ENCODE data around the gene NBPF3.
"Not testable (repeated sequence)": the region's sequence is repeated elsewhere in the genome, so short reads cannot be mapped to it uniquely, and the experiment has no call there.

NBPF3 gene

DNA sequence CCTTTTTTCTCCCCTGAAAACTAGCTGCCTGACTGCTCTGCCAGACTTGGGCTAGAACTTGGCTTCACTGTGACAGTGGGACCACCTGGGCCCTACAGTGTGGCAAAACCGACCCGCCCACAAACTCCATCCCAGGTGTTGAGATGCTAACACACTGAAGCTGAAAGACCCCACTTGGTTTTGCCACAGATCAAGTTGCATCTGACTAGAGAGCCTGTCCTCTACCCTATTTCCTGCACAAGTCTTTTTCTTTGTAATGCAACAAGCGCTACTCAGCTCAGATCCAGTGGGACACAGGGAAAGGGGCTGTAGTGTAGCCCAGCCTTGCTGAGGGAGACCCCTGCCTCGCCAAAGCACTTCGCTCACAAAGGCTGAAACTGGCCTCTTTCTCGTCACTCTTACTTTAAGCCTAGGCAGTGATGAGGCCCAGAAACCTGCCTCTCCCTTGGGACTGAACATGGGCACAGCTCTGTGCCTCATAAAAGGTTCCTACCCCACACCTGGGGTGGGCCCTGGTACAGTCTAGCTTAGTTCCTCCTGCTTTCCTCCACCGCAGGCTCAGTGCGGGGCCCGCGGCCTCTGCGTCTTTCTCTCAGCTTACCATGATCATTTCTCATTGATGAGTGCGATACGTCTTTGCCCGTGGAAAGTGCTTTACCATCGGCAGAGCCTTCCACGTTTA is 79.0 kb downstream of the NBPF3 start:
- no peak for DNase-seq (ENCODE audit: low read depth, low spot score)

DNA sequence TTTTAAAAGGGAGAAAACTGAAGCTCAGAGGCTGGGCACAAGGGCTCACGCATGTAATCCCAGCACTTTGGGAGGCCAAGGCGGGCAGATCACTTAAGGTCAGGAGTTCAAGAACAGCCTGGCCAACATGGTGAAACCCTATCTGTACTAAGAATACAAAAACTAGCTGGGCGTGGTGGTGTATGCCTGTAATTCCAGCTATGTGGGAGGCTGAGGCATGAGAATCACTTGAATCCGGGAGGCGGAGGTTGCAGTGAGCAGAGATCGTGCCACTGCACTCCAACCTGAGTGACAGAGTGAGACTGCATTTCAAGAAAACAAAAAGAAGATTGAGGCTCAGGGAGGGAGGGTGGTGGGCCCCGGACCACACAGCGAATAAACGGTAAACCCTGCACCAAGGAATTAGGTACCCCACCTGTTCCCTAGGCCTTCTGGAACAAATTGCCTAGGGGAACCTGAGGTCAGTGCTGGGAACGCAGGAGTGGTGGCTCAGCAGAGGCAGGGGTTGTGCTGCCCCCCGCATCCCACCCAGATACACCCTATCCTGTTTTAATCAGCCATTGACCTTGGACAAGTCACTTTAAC is 79.6 kb downstream of the NBPF3 start:
- not testable (repeated sequence) for DNase-seq (ENCODE audit: low read depth, low spot score)

DNA sequence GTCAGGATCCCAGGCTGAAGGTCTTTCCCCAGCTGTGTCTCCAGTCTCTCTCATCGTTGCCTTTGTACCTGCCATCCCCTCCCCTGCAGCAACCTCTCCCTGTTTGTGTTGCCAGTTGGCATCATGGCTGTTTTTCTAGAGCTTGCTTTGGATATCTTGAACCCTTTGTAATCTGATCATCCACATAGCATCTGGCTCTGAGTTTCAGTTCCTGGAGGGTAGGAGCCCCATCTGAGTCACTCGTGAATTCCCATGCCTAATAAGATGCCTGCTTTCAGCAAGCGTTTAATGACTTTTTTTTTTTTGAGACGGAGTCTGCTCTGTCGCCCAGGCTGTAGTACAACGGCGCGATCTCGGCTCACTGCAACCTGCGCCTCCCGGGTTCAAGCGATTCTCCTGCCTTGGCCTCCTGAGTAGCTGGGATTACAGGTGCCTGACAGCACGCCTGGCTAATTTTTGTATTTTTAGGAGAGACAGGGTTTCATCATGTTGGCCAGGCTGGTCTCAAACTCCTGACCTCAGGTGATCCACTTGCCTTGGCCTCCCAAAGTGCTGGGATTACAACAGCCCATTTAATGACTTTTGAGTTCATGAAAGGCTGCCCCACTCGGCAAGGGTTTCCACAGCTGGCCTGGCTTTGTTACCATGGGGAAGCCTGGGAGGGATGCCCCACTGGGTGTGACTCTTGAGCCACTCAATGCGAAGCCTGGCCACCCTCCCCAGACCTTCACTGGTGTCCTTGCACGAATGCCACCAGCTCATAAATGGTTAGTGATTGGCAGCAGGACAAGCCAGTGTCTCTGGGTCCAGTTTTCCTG is 81.2 kb downstream of the NBPF3 start:
- DNase-seq (ENCODE audit: low read depth, low spot score), result peak; percentile 78

DNA sequence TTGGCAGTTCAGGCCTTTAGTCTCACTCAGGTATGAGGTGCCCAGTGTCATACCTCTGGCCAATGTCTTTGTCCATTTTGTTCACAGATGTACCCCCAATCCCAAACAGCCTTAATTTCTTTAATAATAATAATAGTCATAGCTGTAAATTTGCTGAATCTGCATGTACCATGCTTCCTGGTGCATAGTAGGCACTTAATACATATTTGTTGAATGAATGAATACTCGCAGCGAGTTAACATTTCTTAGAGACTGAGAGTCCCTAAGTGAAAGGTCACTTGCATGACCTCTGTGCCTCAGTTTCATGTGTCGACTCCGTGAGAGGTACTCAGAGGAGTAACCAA is 81.8 kb downstream of the NBPF3 start:
- DNase-seq (ENCODE audit: low read depth, low spot score), result no peak

DNA sequence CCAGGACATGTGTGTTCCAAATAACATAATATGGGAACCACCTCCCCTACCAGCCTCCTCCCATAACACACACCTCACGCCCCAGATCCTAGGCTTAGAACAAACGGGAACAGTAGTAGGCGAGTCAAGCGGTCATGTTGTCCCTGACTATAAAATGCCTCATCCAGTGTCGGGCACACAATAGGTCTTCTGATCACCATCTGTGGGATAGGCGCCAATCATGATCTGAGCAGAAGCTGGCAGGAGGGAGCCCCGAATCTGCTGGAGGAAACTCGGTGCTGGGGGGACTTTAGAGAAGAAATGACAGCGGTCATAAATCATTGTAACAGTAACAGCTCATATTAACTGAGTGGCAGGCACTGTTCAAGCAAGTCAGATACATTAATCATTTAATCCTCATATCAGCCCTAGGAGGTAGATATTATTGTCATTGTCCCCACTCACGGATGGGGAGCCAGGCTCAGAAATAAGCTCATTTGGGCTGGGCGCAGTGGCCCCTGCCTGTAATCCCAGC is 82.6 kb downstream of the NBPF3 start:
- DNase-seq (ENCODE audit: low read depth, low spot score), result no peak

DNA sequence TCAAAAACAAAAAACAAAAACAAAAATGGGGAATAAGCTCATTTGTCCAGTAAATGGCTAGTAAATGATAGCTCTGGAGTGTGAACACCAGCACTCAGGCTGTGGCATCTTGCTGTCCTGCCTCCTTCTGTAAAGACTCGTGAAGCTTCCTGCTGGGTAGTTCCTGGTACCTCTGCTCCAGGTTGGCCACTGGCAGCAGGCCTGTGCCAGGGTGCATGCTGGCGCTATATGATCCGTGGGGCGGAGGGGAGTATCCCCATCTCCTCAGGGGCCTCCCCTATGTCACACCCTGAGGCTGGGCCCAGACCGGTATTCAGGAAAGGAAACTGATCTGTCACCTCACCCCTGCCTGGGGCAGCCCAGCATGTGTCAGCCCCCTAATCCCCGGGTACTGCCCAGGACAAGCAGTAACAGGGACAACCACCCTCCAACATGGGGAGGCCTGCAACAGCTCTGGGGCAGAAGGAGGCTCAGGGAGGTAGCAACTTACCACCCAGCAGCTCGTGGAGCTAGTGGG is 83.4 kb downstream of the NBPF3 start:
- no peak for DNase-seq (ENCODE audit: low read depth, low spot score)

DNA sequence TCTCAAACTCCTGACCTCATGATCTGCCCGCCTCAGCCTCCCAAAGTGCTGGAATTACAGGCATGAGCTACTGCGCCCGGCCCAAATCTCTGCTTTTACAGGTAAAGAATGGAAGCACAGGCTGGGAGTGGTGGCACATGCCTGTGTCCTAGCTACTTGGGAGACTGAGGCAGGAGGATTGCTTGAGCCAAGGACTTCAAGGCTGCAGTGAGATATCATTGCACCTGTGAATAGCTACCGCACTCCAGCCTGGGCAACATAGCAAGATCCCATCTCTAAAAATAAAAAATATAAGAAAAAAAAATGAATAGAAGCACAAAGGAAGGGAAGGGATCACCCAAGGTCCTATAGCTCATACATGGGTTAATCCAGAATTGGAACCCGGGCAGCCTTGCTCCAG is 84.3 kb downstream of the NBPF3 start:
- no peak for DNase-seq (ENCODE audit: low read depth, low spot score)

DNA sequence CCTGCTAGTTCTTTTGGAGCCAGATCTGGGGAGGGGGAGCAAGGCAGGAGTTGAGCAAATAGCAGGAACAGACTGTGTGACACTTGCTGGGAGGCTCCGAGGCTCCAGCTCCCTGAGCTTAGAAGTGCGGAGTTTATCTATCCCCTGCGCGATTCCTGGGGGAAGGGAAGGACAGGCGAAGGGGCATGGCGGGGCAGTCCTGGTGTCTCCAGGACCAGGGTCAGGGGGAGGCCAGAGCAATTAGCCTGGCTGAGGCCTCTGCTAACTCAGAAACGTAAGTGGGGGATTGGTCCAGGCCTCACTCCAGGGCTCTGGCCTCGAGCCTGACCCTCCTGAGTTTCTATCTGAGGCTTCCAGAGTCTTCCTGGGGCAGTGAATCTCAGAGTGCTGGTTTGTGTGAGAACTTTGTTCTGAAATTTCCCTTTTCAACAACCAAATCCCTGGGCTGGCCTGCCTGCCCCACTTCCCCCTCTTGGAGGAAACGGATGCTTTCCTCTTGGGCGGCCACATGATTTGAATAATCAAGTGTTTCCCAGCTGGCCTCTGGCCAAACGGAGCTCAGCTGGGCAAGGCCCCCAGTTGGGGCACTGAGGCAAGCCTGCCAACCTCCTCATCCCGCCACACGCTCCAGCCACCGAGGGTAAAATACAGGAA is 84.9 kb downstream of the NBPF3 start:
- no peak for DNase-seq (ENCODE audit: low read depth, low spot score)

DNA sequence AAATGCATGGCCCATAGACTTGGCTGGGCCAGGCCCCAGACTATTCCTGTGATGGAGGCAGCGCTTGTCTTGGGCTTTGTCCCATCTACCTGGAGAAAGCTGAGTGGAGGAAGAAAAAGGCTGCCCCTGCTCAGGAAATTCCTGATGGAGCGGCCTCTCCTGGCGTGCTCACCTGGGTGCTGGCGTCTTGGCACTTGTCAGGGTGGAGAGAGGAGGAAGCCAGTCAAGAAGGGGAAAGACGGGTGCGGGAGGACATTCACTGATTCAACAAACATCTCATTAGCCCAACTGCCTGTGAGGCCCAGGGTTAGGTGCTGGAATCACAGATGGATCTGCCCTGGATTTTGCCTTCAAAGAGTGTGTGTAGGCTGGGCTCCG is 85.4 kb downstream of the NBPF3 start:
- no peak for DNase-seq (ENCODE audit: low read depth, low spot score)

DNA sequence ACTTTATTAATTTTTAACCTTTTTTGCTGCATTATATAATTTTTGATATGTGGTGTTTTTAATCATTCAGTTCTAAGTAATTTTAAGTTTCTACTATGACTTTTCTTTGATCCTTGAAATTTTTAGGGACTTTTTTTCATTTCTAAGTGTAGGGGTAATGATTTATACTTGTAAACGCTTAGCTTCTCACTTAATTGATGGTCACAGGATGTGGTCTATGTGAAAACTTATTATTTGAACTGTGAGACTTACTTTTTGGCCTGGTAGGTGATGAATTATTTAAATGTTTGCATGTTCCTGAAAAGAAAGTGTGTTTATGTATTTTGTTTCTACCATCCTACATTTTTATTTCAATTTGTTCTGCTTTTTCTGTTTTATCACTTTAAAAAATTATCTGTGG is 86.5 kb downstream of the NBPF3 start:
- no peak for DNase-seq (ENCODE audit: low read depth, low spot score)

DNA sequence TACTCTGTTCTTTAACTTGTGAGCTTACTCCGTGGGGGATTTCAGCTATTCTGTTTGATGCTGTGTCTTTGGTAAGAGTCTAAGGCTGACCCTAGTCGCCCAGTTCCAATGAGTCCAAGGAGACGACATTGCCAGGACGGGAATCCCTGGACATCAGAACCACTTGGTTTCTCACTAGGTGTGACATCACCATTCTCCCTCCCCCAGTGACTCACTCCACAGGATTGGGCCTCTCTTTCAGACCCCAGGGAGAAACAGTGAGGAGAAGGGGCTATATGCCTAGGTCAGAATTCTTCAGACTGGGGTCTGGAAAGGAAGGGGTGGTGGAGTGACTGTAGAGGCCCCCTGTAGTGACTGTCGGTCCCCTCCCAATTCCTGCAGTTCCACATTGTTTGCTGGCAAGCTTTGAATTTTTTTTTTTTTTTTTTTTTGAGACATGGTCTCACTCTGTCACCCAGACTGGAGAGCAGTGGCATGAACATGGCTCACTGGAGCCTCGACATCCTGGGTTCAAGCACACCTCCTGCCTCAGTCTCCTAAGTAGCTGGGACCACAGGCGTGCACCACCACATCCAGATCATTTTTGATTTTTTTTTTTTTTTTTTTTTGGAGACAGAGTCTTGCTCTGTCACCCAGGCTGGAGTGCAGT is 90.6 kb downstream of the NBPF3 start:
- DNase-seq (ENCODE audit: low read depth, low spot score), result peak; percentile 36

DNA sequence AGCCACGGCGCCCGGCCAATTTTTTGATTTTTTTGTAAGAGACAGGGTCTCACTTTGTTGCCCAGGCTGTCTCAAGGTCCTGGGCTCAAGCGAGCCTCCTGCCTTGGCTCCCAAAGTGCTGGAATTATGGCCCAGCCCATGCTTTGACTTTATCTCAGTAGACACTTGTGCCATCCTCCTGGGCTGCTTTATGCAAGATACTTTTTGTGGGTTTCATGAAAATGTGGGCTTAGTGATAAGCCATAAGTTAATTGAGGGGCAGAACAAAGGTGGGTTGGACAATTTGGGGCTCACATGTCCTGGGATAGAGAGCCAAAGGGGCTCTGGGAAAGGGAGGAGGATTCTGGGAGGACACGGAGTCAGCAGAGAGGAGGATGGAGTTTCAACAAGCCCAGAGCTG is 91.3 kb downstream of the NBPF3 start:
- DNase-seq (ENCODE audit: low read depth, low spot score), result no peak

DNA sequence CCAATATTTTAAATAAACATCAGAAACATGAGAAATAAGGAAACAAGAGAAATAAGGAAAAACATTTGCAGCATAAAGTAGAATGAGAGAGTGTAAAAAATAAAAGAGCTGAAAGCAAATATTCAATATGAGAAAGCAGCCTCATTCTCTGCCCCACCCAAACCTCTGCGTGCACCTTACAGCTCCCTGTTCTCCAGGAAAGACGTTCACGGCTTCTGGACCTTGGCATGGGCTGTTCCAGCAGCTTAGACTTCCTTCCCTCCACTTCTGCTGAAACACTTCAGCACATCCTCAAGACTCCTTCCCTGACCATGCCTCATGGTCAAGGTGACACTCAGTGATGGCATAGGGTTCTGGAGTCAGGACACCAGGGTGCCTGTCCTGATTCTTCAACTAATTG is 92.6 kb downstream of the NBPF3 start:
- no peak for DNase-seq (ENCODE audit: low read depth, low spot score)

DNA sequence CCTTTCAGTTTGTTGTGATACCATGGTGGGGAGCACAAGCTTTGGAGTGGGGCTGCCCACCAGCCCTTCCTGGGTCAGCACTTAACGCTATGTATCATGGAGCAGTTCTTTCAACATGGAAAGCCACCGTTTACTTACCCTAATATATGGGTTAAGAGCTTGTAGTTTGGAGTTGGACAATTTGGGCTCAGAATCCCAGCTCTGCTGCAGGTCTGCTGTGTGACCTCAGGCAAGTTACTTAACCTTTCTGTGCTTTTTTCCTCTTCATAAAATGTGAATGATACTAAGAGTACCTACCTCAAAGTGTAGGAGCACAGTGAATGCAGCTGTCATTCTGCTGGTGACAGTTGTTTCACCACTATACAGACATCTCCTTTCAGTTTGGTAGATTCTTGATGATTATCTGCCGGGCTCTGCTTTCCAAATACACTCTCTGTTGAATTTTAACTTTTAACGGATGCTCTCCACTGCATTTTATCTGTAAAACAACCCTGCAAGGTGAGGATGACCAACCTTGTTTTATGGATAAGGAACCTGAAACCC is 93.1 kb downstream of the NBPF3 start:
- DNase-seq (ENCODE audit: low read depth, low spot score), result no peak

DNA sequence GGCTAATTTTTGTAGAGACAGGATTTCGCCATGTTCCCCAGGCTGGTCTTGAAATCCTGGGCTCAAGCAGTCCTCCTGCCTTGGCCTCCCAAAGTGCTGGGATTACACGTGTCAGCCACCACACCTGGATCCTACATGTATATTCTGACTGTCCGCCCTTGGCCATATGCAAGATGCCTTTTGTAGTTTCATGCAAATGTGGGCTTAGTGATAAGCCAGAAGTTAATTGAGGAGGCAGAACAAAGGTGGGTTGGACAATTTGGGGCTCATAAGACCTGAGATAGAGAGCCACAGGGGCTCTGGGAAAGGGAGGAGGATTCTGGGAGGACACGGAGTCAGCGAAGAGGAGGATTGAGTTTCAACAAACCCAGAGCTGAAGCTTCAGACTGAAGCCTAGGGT is 94.2 kb downstream of the NBPF3 start:
- no peak for DNase-seq (ENCODE audit: low read depth, low spot score)
